Neural cell (in vitro differentiated cells): ENCODE measurements around the gene OBSCN. TPM values are rescaled to one million over a fixed set of nuclear protein-coding genes. Genes with fewer than 3 reads are reported as not detected.
"Not testable (repeated sequence)": the region's sequence is repeated elsewhere in the genome, so short reads cannot be mapped to it uniquely, and the experiment has no call there.

ENCODE experiments used
- H2AFZ ChIP-seq: fragments of 200-600, 300-800 bp; sonication (generic), shearing (Covaris generic); 2 replicates; pipeline ENCODE4 v1.6.0; 2014; ENCODE audit warnings: low read depth, mild to moderate bottlenecking, antibody characterized with exemption, low read length, moderate library complexity
- H3F3A ChIP-seq: fragments of 200-600 bp; shearing (Covaris generic); 2 replicates; pipeline ENCODE4 v1.6.1; 2016; ENCODE audit warnings: mild to moderate bottlenecking, moderate library complexity, mixed read lengths, antibody characterized with exemption, low read length; ENCODE audit not compliant: insufficient read depth, poor library complexity, severe bottlenecking
- H3K27ac ChIP-seq: fragments of 200-600, 300-800 bp; sonication (generic), shearing (Covaris generic); 2 replicates; pipeline ENCODE4 v1.5.1; 2014; ENCODE audit warnings: mild to moderate bottlenecking, low read length, moderate library complexity
- H3K27me3 ChIP-seq: fragments of 300-800, 200-600 bp; sonication (generic), shearing (Covaris generic); 2 replicates; pipeline ENCODE4 v1.6.0; 2014; ENCODE audit warnings: mild to moderate bottlenecking, low read depth, low read length, moderate library complexity; ENCODE audit not compliant: insufficient read depth
- H3K36me3 ChIP-seq: fragments of 300-800, 200-600 bp; sonication (generic), shearing (Covaris generic); 2 replicates; pipeline ENCODE4 v1.5.1; 2014; ENCODE audit warnings: mild to moderate bottlenecking, antibody characterized with exemption, low read length, moderate library complexity; ENCODE audit not compliant: insufficient read depth
- H3K4me2 ChIP-seq: fragments of 300-800, 200-600 bp; sonication (generic), shearing (Covaris generic); 2 replicates; pipeline ENCODE4 v1.6.0; 2014; ENCODE audit warnings: mild to moderate bottlenecking, low read length
- H3K4me3 ChIP-seq: fragments of 300-800, 200-600 bp; sonication (generic), shearing (Covaris generic); 2 replicates; pipeline ENCODE4 v1.5.1; 2014; ENCODE audit warnings: mild to moderate bottlenecking, low read length, moderate library complexity
- H3K79me2 ChIP-seq: fragments of 200-600 bp; shearing (Covaris generic); replicated peaks from 2 replicates; pipeline ENCODE4 v1.6.0; 2014; ENCODE audit warnings: mild to moderate bottlenecking, low read length, moderate library complexity; ENCODE audit not compliant: insufficient read depth
- H3K9ac ChIP-seq: fragments of 300-800, 200-600 bp; sonication (generic), shearing (Covaris generic); 2 replicates; pipeline ENCODE4 v1.6.1; 2016; ENCODE audit warnings: mild to moderate bottlenecking, low read length, mixed read lengths
- H3K9me2 ChIP-seq: fragments of 200-600 bp; shearing (Covaris generic); 2 replicates; pipeline ENCODE4 v1.6.1; 2016; ENCODE audit warnings: mild to moderate bottlenecking, low read length, mixed read lengths; ENCODE audit not compliant: insufficient read depth
- H3K9me3 ChIP-seq: fragments of 200-600, 300-800 bp; sonication (generic), shearing (Covaris generic); 2 replicates; pipeline ENCODE4 v1.6.1; 2016; ENCODE audit warnings: mild to moderate bottlenecking, mixed run types, low read length, moderate library complexity, mixed read lengths
- H4K20me1 ChIP-seq: fragments of 200-600 bp; shearing (Covaris generic); 2 replicates; pipeline ENCODE4 v1.6.1; 2016; ENCODE audit warnings: mild to moderate bottlenecking, mixed run types; ENCODE audit not compliant: insufficient read depth
- EP300 ChIP-seq: fragments of 450-650 bp; conservative IDR thresholded peaks from 2 replicates; pipeline ENCODE4 v1.6.1; 2014; ENCODE audit warnings: antibody characterized with exemption, mild to moderate bottlenecking, moderate library complexity; ENCODE audit not compliant: poor library complexity, severe bottlenecking
- EZH2 ChIP-seq: fragments of 200-600, 300-800 bp; shearing (Covaris generic), sonication (generic); IDR thresholded peaks from 2 replicates; pipeline ENCODE4 v1.6.1; 2014; ENCODE audit warnings: antibody characterized with exemption, low read length, borderline replicate concordance, mild to moderate bottlenecking; ENCODE audit not compliant: insufficient read depth, poor library complexity, severe bottlenecking
- MXI1 ChIP-seq: fragments of 450-650 bp; conservative IDR thresholded peaks from 2 replicates; pipeline ENCODE4 v1.6.1; 2014; ENCODE audit warnings: antibody characterized with exemption, mild to moderate bottlenecking; ENCODE audit not compliant: poor library complexity, severe bottlenecking
- POLR2AphosphoS5 ChIP-seq: IDR thresholded peaks from 2 replicates; pipeline ENCODE4 v1.6.1; 2012
- RAD21 ChIP-seq: fragments of 450-650 bp; conservative IDR thresholded peaks from 2 replicates; pipeline ENCODE4 v1.6.1; 2014; ENCODE audit warnings: antibody characterized with exemption, mild to moderate bottlenecking, moderate library complexity
- SMC3 ChIP-seq: fragments of 450-650 bp; conservative IDR thresholded peaks from 2 replicates; pipeline ENCODE4 v1.6.1; 2014; ENCODE audit warnings: antibody characterized with exemption, mild to moderate bottlenecking, moderate library complexity; ENCODE audit not compliant: poor library complexity
- TAF1 ChIP-seq: IDR thresholded peaks from 2 replicates; pipeline ENCODE4 v1.6.1; 2012; ENCODE audit warnings: low read depth
- polyA plus RNA-seq: library from polyadenylated mRNA; depleted of rRNA; stranded (reverse); fragments of >200 nt; gene quantifications from 2 replicates; pipeline ENCODE4 v1.2.3, GENCODE V29; 2014
- TF ChIP-seq, protein P1 (sequence below): IDR thresholded peaks from 2 replicates; pipeline ENCODE4 v1.6.1; 2012; ENCODE audit warnings: borderline replicate concordance
- TF ChIP-seq, protein P2 (sequence below): fragments of 450-650 bp; IDR thresholded peaks from 2 replicates; pipeline ENCODE4 v1.5.1; 2014; ENCODE audit warnings: antibody characterized with exemption, mild to moderate bottlenecking, moderate library complexity; ENCODE audit not compliant: poor library complexity, severe bottlenecking

OBSCN gene
- polyA plus RNA-seq, 1 donor from 2014 or later, result 7.2 TPM

DNA sequence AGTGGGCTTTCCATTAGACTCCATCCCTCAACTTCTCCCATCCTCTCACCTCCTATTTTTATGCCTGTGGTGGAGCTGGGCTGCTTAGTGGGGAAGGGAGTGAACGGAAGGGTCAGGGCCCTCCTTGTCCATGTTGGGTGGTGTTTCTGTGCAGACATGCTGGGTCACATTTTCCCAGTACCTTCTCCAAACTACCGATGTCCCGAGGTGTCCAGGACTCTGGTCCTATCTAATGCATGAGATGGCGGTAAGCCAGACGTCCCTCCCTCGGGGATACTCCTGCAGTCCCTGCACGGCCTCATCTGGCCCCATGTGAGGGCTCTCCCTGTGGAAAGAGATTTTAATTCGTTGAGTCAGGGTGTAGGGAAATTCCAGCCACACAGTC, 61.0 kb downstream of the OBSCN start:
- no peak overlapping the region for H3K9ac ChIP-seq
- H3K9me2 ChIP-seq, result no peaks in the 10 kb centered on the region
- no peaks in the 10 kb centered on the region for H4K20me1 ChIP-seq
- no peak overlapping the region for H3K27ac ChIP-seq
- H3K79me2 ChIP-seq, result no peaks in the 10 kb centered on the region
- no peak overlapping the region for H2AFZ ChIP-seq
- H3K9me3 ChIP-seq, result no peaks in the 10 kb centered on the region
- H3K36me3 ChIP-seq, result no peaks in the 10 kb centered on the region
- H3K4me2 ChIP-seq, result no peak overlapping the region
- no peaks in the 10 kb centered on the region for H3K27me3 ChIP-seq
- H3K4me3 ChIP-seq, result no peak overlapping the region
- no peaks in the 10 kb centered on the region for H3F3A ChIP-seq
- TF ChIP-seq, protein P1, sequence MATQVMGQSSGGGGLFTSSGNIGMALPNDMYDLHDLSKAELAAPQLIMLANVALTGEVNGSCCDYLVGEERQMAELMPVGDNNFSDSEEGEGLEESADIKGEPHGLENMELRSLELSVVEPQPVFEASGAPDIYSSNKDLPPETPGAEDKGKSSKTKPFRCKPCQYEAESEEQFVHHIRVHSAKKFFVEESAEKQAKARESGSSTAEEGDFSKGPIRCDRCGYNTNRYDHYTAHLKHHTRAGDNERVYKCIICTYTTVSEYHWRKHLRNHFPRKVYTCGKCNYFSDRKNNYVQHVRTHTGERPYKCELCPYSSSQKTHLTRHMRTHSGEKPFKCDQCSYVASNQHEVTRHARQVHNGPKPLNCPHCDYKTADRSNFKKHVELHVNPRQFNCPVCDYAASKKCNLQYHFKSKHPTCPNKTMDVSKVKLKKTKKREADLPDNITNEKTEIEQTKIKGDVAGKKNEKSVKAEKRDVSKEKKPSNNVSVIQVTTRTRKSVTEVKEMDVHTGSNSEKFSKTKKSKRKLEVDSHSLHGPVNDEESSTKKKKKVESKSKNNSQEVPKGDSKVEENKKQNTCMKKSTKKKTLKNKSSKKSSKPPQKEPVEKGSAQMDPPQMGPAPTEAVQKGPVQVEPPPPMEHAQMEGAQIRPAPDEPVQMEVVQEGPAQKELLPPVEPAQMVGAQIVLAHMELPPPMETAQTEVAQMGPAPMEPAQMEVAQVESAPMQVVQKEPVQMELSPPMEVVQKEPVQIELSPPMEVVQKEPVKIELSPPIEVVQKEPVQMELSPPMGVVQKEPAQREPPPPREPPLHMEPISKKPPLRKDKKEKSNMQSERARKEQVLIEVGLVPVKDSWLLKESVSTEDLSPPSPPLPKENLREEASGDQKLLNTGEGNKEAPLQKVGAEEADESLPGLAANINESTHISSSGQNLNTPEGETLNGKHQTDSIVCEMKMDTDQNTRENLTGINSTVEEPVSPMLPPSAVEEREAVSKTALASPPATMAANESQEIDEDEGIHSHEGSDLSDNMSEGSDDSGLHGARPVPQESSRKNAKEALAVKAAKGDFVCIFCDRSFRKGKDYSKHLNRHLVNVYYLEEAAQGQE, result no peak

DNA sequence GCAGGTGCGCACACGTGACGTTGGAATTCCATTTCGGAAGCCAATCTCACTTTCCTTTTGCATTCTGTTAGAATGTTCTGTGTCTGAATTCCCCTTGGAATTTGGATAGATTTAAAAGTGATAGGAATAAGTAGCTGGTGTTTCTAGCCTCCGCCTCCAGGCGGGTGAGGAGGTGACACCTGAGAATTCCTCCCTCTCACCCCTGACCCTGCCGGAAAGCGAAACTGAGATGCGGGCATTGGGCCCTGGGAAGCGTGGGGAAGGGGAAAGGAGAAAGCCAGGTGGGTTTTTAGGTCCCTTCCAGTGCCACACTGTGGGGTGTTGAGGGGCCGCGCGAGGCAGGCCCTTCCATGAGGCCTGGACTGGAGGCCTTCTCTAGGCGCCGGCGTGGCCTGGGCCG, 61.6 kb downstream of the OBSCN start:
- H3K27ac ChIP-seq, H4K20me1 ChIP-seq, H3K9me2 ChIP-seq, H3F3A ChIP-seq, H2AFZ ChIP-seq, H3K9me3 ChIP-seq, H3K4me2 ChIP-seq, H3K9ac ChIP-seq, H3K4me3 ChIP-seq, H3K36me3 ChIP-seq, H3K79me2 ChIP-seq, H3K27me3 ChIP-seq: not testable (repeated sequence)

DNA sequence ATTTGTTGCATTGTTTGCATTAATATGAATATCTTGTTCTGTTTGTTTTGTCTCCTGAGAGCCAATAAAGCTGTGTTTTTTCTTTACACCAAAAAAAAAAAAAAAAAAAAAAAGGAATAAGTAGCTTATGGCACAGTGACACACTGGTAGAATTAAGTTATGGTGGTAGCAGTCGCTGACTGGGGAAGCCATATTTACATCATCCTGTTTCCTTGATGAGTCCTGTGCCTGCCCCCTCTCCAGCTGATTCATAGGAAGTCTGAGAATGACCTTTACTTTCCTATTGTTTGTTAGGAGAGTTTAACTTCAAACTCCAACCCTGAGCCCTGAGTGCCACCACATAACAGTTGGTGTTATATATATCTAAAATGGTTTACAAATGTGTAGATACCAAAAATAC, 62.2 kb downstream of the OBSCN start:
- Histone ChIP-seq H3K27ac (no peak overlapping the region), H2AFZ (no peak overlapping the region), H3F3A (no peaks in the 10 kb centered on the region), H3K4me2 (no peak overlapping the region), H3K4me3 (no peak overlapping the region), H4K20me1 (no peaks in the 10 kb centered on the region), H3K79me2 (no peaks in the 10 kb centered on the region), H3K9ac (no peak overlapping the region), H3K9me3 (no peaks in the 10 kb centered on the region), H3K27me3 (peaks cover under 1% of the 10 kb centered on the region), H3K36me3 (no peaks in the 10 kb centered on the region), H3K9me2 (no peaks in the 10 kb centered on the region)
- TF ChIP-seq MXI1 (no peak), EP300 (no peak), EZH2 (no peak), TAF1 (no peak), SMC3 (no peak), POLR2AphosphoS5 (no peak), RAD21 (no peak)
- TF ChIP-seq, protein P1, result no peak
- TF ChIP-seq, protein P2, sequence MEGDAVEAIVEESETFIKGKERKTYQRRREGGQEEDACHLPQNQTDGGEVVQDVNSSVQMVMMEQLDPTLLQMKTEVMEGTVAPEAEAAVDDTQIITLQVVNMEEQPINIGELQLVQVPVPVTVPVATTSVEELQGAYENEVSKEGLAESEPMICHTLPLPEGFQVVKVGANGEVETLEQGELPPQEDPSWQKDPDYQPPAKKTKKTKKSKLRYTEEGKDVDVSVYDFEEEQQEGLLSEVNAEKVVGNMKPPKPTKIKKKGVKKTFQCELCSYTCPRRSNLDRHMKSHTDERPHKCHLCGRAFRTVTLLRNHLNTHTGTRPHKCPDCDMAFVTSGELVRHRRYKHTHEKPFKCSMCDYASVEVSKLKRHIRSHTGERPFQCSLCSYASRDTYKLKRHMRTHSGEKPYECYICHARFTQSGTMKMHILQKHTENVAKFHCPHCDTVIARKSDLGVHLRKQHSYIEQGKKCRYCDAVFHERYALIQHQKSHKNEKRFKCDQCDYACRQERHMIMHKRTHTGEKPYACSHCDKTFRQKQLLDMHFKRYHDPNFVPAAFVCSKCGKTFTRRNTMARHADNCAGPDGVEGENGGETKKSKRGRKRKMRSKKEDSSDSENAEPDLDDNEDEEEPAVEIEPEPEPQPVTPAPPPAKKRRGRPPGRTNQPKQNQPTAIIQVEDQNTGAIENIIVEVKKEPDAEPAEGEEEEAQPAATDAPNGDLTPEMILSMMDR, result no peak
